Mucosa of stomach (tissue), 1 donor: ENCODE data around the gene ZNF248.
"Not testable (repeated sequence)": the region's sequence is repeated elsewhere in the genome, so short reads cannot be mapped to it uniquely, and the experiment has no call there.

Experiments
- H3K27me3 ChIP-seq: one replicate; pipeline ENCODE4 v1.7.0; 2013; ENCODE audit warnings: mild to moderate bottlenecking, low read length; ENCODE audit not compliant: control insufficient read depth, insufficient read depth
- H3K36me3 ChIP-seq: one replicate; pipeline ENCODE4 v1.7.0; 2013; ENCODE audit warnings: low read length; ENCODE audit not compliant: control insufficient read depth, insufficient read depth
- H3K4me1 ChIP-seq: one replicate; pipeline ENCODE4 v1.7.0; 2013; ENCODE audit warnings: mild to moderate bottlenecking, low read length; ENCODE audit not compliant: control insufficient read depth, insufficient read depth
- H3K4me3 ChIP-seq: one replicate; pipeline ENCODE4 v1.7.0; 2013; ENCODE audit warnings: low read length
- H3K9ac ChIP-seq: one replicate; pipeline ENCODE4 v1.7.0; 2013; ENCODE audit warnings: mild to moderate bottlenecking, low read length, moderate library complexity
- H3K9me3 ChIP-seq: one replicate; pipeline ENCODE4 v1.7.0; 2013; ENCODE audit warnings: mild to moderate bottlenecking, low read length, moderate library complexity; ENCODE audit not compliant: control insufficient read depth
- donor health status: Pancreatic carcinoma.

Gene ZNF248

DNA sequence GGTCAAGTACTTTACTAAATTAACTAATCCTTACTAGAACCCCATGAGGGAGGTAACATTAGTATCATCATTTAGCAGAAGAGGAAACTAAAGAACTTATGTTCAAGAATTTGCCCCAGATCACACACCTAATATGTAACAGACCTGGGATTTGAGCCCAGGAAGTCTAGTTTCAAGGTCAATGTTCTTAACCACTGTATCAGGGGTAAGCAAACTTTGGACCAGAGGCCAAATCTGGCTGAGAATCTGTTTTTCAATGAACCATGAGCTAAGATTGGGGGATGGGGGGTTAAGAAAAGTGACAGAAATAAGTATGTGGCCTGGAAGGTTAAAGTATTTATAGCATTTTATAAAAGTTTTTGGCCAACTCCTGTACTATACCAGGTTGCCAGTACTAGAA lies 95.1 kb downstream of the ZNF248 start:
- no peaks in the 10 kb centered on the region for H3K4me1 ChIP-seq
- no peak overlapping the region for H3K4me3 ChIP-seq
- H3K9me3 ChIP-seq: no peaks in the 10 kb centered on the region
- H3K9ac ChIP-seq: no peak overlapping the region
- H3K36me3 ChIP-seq: no peaks in the 10 kb centered on the region
- H3K27me3 ChIP-seq: no peaks in the 10 kb centered on the region

DNA sequence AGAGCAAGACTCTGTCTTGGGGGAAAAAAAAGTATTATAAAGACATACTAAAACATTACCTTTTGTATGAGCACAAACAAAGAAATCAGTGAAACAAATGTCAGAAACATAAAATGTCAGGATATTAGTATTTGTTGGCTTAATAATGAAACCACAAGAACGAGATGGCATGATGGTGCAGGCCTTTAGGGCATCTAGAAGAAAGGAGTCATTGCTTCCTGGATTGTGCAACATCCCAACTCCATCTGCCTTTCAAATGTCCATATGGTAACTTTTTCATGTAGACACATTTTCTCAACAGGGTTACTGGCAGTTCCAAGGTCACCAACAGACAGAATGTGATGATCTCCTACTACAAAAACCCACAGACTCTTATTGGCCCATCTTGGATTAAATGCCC lies 96.6 kb downstream of the ZNF248 start:
- Histone ChIP-seq H3K9me3 (no peaks in the 10 kb centered on the region), H3K36me3 (no peaks in the 10 kb centered on the region), H3K27me3 (no peaks in the 10 kb centered on the region), H3K4me1 (no peaks in the 10 kb centered on the region), H3K4me3 (no peak overlapping the region), H3K9ac (no peak overlapping the region)

DNA sequence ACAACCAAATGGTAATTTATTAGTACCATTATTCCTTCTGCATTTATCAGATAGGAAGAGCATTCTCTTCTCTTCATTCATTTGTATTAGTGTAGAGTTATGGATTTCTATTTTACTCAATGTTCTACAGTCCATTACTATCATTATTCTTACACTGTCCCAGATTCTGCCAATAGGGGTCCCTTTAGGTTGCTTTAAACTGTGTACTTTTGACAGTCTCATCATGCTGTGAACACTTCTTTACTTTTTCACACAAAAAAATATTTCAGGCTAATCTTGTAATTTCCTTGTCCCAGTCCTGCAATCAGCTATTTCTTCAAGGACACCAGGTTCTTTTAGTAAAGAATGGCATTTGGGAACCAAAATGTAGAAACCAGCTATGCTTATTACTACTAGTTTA lies 99.3 kb downstream of the ZNF248 start:
- H3K27me3 ChIP-seq: no peaks in the 10 kb centered on the region
- no peak overlapping the region for H3K4me3 ChIP-seq
- no peaks in the 10 kb centered on the region for H3K9me3 ChIP-seq
- H3K4me1 ChIP-seq: peaks cover 6% of the 10 kb centered on the region
- no peaks in the 10 kb centered on the region for H3K36me3 ChIP-seq
- no peak overlapping the region for H3K9ac ChIP-seq

DNA sequence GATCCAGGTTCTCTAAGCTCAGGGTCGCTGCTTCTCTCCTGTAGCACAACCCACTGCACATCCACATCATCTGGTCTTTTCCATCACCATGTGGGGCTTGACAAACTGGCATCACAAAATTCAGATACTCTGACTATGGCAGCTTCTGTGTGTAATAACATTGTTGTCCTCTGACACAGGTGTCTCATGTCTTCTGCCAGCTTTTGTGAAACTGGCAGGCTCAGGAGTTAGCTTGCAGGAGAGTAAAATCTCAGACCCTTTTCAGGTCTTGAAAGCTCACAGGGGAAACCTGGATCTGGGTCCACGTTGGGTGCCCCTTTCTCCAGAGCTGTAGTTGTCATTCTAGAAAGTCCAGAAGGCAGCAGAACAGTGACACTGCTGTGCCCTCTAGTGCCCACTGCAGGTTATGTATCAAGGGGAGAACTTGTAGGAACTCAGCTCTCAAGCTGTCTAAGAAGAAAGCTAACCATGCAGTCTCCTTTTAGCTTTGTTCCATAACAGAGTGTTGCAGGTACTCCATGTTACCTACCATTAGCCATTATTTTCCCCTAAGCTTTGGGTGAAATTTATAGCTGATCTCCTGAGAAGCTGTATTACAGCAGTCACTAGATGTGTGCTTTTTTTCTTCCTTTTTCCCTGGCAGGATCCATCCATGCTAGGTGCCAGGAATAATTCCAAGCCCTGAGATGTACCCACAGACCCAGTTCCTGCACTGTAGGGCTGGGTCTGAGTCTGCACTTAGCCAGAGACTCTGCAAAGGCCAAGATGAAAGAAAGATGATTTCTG lies 102.7 kb downstream of the ZNF248 start:
- Histone ChIP-seq H3K4me1 (peaks cover 6% of the 10 kb centered on the region), H3K27me3 (no peaks in the 10 kb centered on the region), H3K36me3 (no peaks in the 10 kb centered on the region), H3K9me3 (no peaks in the 10 kb centered on the region), H3K9ac (no peak overlapping the region), H3K4me3 (no peak overlapping the region)

DNA sequence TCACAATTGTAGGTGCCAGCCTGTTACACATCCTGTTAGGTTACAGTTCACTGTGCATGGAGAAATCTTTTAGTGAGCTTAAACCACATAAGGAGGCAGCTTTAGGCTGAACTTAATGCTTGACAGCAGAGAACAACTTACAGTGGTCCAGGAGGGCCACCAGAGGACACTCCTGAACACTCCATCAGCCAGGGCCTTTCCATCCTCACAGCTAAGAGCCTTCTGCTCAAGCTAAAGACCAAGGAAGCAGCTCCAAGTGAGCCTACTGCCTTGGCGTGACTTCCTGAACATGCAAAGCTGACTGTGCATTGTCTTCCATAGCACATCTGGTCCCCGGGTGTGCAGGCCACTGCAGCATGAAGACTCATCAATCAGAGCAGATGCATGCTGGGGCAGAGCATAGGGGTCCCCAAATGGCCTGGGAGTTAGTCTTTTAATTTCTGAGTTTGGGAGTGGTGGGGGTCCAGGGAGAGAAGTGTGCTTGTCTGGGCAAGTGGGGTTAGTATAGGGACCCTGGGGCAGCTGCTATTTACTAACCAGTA lies 105.0 kb downstream of the ZNF248 start:
- H3K4me3 ChIP-seq: no peak overlapping the region
- H3K9ac ChIP-seq: no peak overlapping the region
- H3K9me3 ChIP-seq: no peaks in the 10 kb centered on the region
- H3K27me3 ChIP-seq: no peaks in the 10 kb centered on the region
- H3K4me1 ChIP-seq: peaks cover 6% of the 10 kb centered on the region
- H3K36me3 ChIP-seq: no peaks in the 10 kb centered on the region

DNA sequence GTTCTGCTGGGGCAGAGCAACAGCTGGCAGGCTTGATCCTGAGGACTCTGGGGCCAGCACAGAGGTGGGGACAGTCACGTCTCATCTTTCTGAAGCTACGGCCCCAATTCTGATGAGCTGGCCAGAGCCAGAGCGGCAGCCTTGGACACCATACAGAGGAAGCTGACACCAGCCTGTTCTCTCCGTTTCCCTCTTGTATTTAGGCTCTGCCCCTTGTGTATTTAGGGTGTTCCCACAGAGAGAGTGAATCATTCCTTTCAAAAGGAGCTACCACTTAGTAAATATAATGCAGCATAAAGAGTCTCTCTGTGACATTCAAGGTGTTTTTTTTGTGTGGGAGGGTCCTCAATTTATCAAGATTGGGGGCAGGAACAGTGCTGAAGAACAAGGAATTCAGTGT lies 109.2 kb downstream of the ZNF248 start:
- H3K9me3 ChIP-seq: no peaks in the 10 kb centered on the region
- H3K9ac ChIP-seq: no peak overlapping the region
- H3K36me3 ChIP-seq: no peaks in the 10 kb centered on the region
- H3K4me3 ChIP-seq: no peak overlapping the region
- H3K27me3 ChIP-seq: no peaks in the 10 kb centered on the region
- H3K4me1 ChIP-seq: no peaks in the 10 kb centered on the region

DNA sequence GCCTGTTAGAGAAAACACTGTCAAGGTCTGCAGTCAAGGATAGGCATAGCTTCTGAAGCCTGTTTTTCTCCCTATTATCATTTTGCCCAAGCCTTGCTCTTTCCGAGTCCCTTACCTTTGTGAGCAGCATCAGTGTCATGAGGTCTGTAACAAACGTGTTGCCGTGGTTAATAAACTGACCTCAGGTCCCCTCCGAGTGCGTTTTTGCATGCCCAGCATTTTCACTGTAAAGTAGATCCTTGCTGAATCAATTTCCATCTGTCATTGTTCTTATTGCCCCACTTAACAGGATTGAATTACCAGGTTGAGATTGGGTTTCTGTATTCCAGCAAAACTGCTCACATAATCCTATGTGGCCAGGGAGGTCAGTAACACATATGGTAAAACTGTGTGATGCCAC lies 110.3 kb downstream of the ZNF248 start:
- Histone ChIP-seq H3K27me3 (no peaks in the 10 kb centered on the region), H3K9ac (no peak overlapping the region), H3K4me1 (no peaks in the 10 kb centered on the region), H3K9me3 (no peaks in the 10 kb centered on the region), H3K4me3 (no peak overlapping the region), H3K36me3 (no peaks in the 10 kb centered on the region)

DNA sequence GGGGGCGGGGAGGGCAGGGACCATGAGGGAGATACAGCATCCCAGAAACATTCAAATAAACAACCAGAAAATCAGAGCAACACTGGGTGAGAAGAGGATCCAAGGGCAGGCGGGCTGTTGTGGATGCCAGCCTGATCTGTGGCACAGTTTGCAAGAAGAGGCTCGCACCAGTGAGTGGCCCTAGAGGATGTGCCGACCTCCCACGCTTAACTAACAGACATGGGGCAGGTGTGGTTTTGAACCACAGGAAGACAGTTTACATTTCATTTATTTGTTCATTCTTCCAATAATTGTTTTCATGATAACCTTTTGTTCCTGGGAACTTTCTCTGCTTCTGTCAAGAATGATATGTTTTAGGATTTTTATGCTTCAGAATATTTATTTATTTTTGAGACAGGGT lies 115.6 kb downstream of the ZNF248 start:
- Histone ChIP-seq H3K9ac (no peak overlapping the region), H3K27me3 (no peaks in the 10 kb centered on the region), H3K9me3 (no peaks in the 10 kb centered on the region), H3K36me3 (no peaks in the 10 kb centered on the region), H3K4me3 (no peak overlapping the region), H3K4me1 (no peaks in the 10 kb centered on the region)

DNA sequence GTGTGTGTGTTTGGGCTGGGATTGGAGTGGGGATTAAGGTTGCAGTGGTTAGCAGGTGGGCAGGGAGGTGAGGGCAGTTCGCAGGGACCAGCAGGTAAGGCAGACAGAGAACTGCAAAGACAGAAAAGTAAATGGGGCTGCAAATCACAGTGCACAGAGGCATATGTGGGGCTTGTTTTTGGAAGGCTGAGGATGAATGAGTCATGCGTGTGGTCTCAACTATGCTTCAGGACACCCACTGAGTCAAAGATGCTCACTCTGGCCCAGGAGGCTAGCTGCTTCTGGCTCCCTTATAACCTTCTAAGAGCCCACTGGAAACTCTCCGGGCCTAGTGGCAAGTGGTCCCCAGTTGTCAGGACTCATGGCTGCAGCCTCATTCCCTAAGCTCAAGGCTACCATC lies 118.2 kb downstream of the ZNF248 start:
- H3K9me3 ChIP-seq: no peaks in the 10 kb centered on the region
- no peaks in the 10 kb centered on the region for H3K36me3 ChIP-seq
- no peak overlapping the region for H3K9ac ChIP-seq
- H3K4me3 ChIP-seq: no peak overlapping the region
- no peaks in the 10 kb centered on the region for H3K27me3 ChIP-seq
- no peaks in the 10 kb centered on the region for H3K4me1 ChIP-seq

DNA sequence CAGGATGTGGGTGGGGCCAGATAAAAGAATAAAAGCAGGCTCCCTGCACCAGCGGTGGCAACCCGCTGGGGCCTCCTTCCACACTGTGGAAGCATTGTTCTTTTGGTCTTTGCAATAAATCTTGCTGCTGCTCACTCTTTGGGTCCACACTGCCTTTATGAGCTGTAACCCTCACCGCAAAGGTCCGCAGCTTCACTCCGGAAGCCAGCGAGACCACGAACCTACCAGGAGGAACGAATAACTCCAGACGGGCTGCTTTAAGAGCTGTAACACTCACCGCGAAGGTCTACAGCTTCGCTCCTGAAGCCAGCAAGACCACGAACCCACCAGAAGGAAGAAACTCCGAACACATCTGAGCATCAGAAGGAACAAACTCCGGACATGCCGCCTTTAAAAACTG lies 119.2 kb downstream of the ZNF248 start:
- not testable (repeated sequence) for H3K4me1 ChIP-seq, H3K9me3 ChIP-seq, H3K9ac ChIP-seq, H3K36me3 ChIP-seq, H3K4me3 ChIP-seq, H3K27me3 ChIP-seq

DNA sequence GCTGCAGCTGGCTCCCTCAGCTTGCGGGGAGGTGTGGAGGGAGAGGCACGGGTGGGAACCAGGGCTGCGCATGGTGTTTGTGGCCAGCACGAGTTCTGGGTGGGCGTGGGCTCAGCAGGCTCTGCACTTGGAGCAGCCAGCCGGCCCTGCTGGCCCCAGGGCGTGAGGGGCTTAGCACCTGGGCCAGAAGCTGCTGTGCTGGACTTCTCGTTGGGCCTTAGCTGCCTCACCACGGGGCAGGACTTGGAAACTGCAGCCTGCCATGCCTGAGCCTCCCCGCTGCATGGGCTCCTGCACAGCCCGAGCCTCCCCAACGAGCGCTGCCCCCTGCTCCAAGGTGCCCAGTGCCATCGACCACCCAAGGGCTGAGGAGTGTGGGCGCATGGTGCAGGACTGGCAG lies 120.1 kb downstream of the ZNF248 start:
- Histone ChIP-seq H3K9ac (no peak overlapping the region), H3K36me3 (no peaks in the 10 kb centered on the region), H3K27me3 (no peaks in the 10 kb centered on the region), H3K4me1 (no peaks in the 10 kb centered on the region), H3K9me3 (no peaks in the 10 kb centered on the region), H3K4me3 (no peak overlapping the region)

DNA sequence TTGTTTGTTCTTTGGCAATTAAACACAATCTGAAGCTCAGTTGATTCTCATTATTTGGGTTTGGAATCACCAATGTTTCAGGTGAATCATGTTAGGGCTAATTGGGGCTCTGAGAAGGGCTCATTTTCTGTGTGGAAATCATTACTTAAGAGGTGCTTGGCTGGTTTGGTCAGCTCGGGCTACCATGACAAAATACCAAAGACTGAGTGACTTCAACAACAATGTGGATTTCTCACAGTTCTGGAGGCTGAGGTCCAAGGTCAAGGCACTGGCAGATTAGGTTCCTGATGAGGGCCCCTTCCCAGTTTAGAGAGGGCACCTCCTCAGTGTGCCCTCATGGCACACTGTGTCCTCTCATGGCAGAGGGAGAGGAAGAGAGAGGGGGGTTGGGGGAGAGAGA lies 121.3 kb downstream of the ZNF248 start:
- no peak overlapping the region for H3K4me3 ChIP-seq
- H3K4me1 ChIP-seq: no peaks in the 10 kb centered on the region
- no peaks in the 10 kb centered on the region for H3K9me3 ChIP-seq
- no peaks in the 10 kb centered on the region for H3K27me3 ChIP-seq
- no peaks in the 10 kb centered on the region for H3K36me3 ChIP-seq
- H3K9ac ChIP-seq: no peak overlapping the region

DNA sequence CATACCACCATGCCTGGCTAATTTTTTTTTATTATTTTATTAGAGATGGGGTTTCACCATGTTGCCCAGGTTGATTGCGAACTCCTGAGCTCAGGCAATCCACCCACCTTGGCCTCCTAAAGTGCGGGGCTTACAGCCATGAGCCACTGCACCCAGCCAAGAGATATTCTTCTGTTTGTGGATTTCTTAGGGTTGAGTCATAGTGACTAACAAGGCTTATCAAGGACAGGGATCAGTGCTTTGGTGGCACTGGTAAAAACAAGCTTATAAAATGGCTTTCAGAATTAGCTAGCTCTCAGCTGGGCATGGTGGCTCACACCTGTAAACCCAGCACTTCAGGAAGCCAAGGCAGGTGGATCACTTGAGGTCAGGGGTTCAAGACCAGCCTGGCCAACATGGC lies 122.4 kb downstream of the ZNF248 start:
- Histone ChIP-seq H3K9ac (no peak overlapping the region), H3K27me3 (no peaks in the 10 kb centered on the region), H3K4me1 (no peaks in the 10 kb centered on the region), H3K9me3 (no peaks in the 10 kb centered on the region), H3K4me3 (no peak overlapping the region), H3K36me3 (no peaks in the 10 kb centered on the region)
